K562 (cell line): ENCODE measurements around the gene ZNF768. TPM values are rescaled to one million over a fixed set of nuclear protein-coding genes. Genes with fewer than 3 reads are reported as not detected.

Experiments used
- ATAC-seq: fragments of 200-7000 bp; cut with Tn5 transposase; 3 replicates; pipeline ENCODE4 v1.9.1; 2020; ENCODE audit warnings: moderate library complexity
- BruUV-seq: library from RNA; stranded (reverse); fragments of 400-500 nt; replicated peaks from 2 replicates; lab custom pipeline; 2021; lab: Mats Ljungman, UMichigan
- CTCF ChIA-PET: fragments of 300-600 bp; formaldehyde crosslinking; extraction: SDS; loops from one replicate; lab custom pipeline; 2021; ENCODE audit warnings: low intra/inter-chr PET ratio; lab: Yijun Ruan, JAX
- POLR2A ChIA-PET: fragments of 300-600, 350-650 bp; sonication (Branson Sonifier 250); formaldehyde crosslinking; extraction: SDS; loops from one replicate; lab custom pipeline; 2021; ENCODE audit warnings: antibody characterized with exemption, inconsistent platforms; lab: Yijun Ruan, JAX
- DNase-seq, 4 experiments: peaks; one replicate each; pipeline versions ENCODE4 v3.0.0 to v3.0.0-alpha.2; 2011 to 2018; ENCODE audit warnings: low spot score in 3 of 4, mixed read lengths in 3 of 4; ENCODE audit errors: extremely low read depth in 1 of 4
- FAIRE-seq: peaks from 2 replicates; lab custom pipeline; 2011; peaks lifted over from hg19 to GRCh38; lab: Jason Lieb, UNC
- H2AFZ ChIP-seq: 2 replicates; pipeline ENCODE4 v1.6.0; 2011; ENCODE audit warnings: low read depth, low read length, control low read depth, inconsistent platforms
- H3K27ac ChIP-seq: fragments of 200-600 bp; 3 replicates; pipeline ENCODE4 v1.8.0; 2011; ENCODE audit warnings: low read depth, mild to moderate bottlenecking, control low read depth, inconsistent platforms, low read length, moderate library complexity, mixed read lengths; ENCODE audit errors: extremely low read depth
- H3K27me3 ChIP-seq, 2 experiments: fragments of 300-600 bp in 1 of 2; 2 replicates in 1 of 2; 3 replicates in 1 of 2; pipeline versions ENCODE4 v1.6.0 to v1.8.0; 2011; ENCODE audit warnings: inconsistent platforms in 2 of 2, low read length in 2 of 2, mild to moderate bottlenecking in 1 of 2, mixed read lengths in 1 of 2, moderate library complexity in 1 of 2; ENCODE audit not compliant: control insufficient read depth in 2 of 2, insufficient read depth in 2 of 2
- H3K36me3 ChIP-seq: fragments of 300-600 bp; 3 replicates; pipeline ENCODE4 v1.8.0; 2011; ENCODE audit warnings: mild to moderate bottlenecking, low read length, inconsistent platforms; ENCODE audit not compliant: control insufficient read depth, insufficient read depth
- H3K4me1 ChIP-seq, 2 experiments: fragments of 200-600 bp in 1 of 2; replicated peaks in 1 of 2; 2 replicates in 1 of 2; 3 replicates in 1 of 2; pipeline versions ENCODE4 v1.5.1 to v1.8.0; 2011; ENCODE audit warnings: inconsistent platforms in 2 of 2, low read length in 2 of 2, mild to moderate bottlenecking in 1 of 2, mixed read lengths in 1 of 2, moderate library complexity in 1 of 2; ENCODE audit not compliant: control insufficient read depth in 2 of 2, insufficient read depth in 2 of 2
- H3K4me2 ChIP-seq: 2 replicates; pipeline ENCODE4 v1.6.1; 2011; ENCODE audit warnings: low read length, control low read depth, inconsistent platforms, mixed read lengths; ENCODE audit not compliant: insufficient read depth
- H3K4me3 ChIP-seq: fragments of 200-600 bp; sonication (generic), shearing (Covaris generic); 2 replicates; pipeline ENCODE4 v1.5.1; 2016; ENCODE audit warnings: control low read depth, inconsistent platforms
- H3K79me2 ChIP-seq: fragments of 200-600 bp; 3 replicates; pipeline ENCODE4 v1.8.0; 2011; ENCODE audit warnings: low read length, inconsistent platforms; ENCODE audit not compliant: control insufficient read depth, insufficient read depth
- H3K9ac ChIP-seq, 2 experiments: 2 replicates each; pipeline versions ENCODE4 v1.6.0 to v1.6.1; 2011; ENCODE audit warnings: low read depth in 2 of 2, low read length in 2 of 2, control low read depth in 1 of 2, inconsistent platforms in 1 of 2, mild to moderate bottlenecking in 1 of 2, mixed read lengths in 1 of 2; ENCODE audit not compliant: insufficient read depth in 1 of 2
- H3K9me1 ChIP-seq: one replicate; pipeline ENCODE4 v1.6.0; 2011; ENCODE audit warnings: inconsistent platforms, mild to moderate bottlenecking, low read length, moderate library complexity; ENCODE audit not compliant: control insufficient read depth, insufficient read depth
- H3K9me3 ChIP-seq: replicated peaks from 2 replicates; pipeline ENCODE4 v1.5.1; 2011; ENCODE audit warnings: low read depth, low read length, inconsistent platforms; ENCODE audit not compliant: control insufficient read depth, insufficient read depth
- H4K20me1 ChIP-seq: replicated peaks from 2 replicates; pipeline ENCODE4 v1.6.1; 2011; ENCODE audit warnings: low read length, inconsistent platforms, mixed read lengths; ENCODE audit not compliant: control insufficient read depth, insufficient read depth
- CBFA2T2 ChIP-seq: fragments of 450-650 bp; conservative IDR thresholded peaks from 2 replicates; pipeline ENCODE4 v1.6.1; 2017; ENCODE audit warnings: mild to moderate bottlenecking
- CBFA2T3 ChIP-seq: fragments of 450-650 bp; IDR thresholded peaks from 2 replicates; pipeline ENCODE4 v1.6.1; 2017
- MTA1 ChIP-seq: fragments of 450-650 bp; IDR thresholded peaks from 2 replicates; pipeline ENCODE4 v1.6.1; 2017; ENCODE audit warnings: borderline replicate concordance
- MTA2 ChIP-seq: fragments of 450-650 bp; IDR thresholded peaks from 2 replicates; pipeline ENCODE4 v1.6.1; 2016; ENCODE audit warnings: low read depth
- NCOR1 ChIP-seq: fragments of 450-650 bp; IDR thresholded peaks from 2 replicates; pipeline ENCODE4 v1.6.1; 2016; ENCODE audit warnings: mild to moderate bottlenecking, moderate library complexity
- OTX1 ChIP-seq: fragments of 450-650 bp; formaldehyde crosslinking; IDR thresholded peaks from 2 replicates; pipeline ENCODE4 v1.4.0; 2022; ENCODE audit warnings: mild to moderate bottlenecking
- RBM17 ChIP-seq: fragments of 200-400 bp; formaldehyde crosslinking; IDR thresholded peaks from 2 replicates; pipeline ENCODE4 v1.6.1; 2017; ENCODE audit warnings: low read depth, mild to moderate bottlenecking, low read length, borderline replicate concordance
- SMAD3 ChIP-seq: fragments of 450-650 bp; formaldehyde crosslinking; conservative IDR thresholded peaks from 2 replicates; pipeline ENCODE4 v1.4.0; 2020; ENCODE audit warnings: mild to moderate bottlenecking
- TAL1 ChIP-seq: fragments of 450-650 bp; IDR thresholded peaks from 2 replicates; pipeline ENCODE4 v1.6.1; 2016; ENCODE audit warnings: mild to moderate bottlenecking
- TCF3 ChIP-seq: sonication (generic); formaldehyde crosslinking; IDR thresholded peaks from 2 replicates; pipeline ENCODE4 v1.4.0; 2020; ENCODE audit warnings: mild to moderate bottlenecking, missing genetic modification reagents
- TEAD4 ChIP-seq, 2 experiments: sonication (generic) in 1 of 2; formaldehyde crosslinking in 1 of 2; IDR thresholded peaks; 2 replicates each; pipeline versions ENCODE4 v1.6.1 to v1.8.0; 2012 to 2022; ENCODE audit warnings: borderline replicate concordance in 1 of 2, inconsistent platforms in 1 of 2, low read length in 1 of 2, mild to moderate bottlenecking in 1 of 2, missing genetic modification reagents in 1 of 2
- WGBS: fragments of 100-300 bp; shearing (Covaris generic); methylation state at CpG from one replicate; pipeline ENCODE4 v1.1.6; 2016; ENCODE audit warnings: low coverage, mixed read lengths; ENCODE audit not compliant: insufficient coverage; ENCODE audit errors: missing lambda C conversion rate; 5-methylcytosine and 5-hydroxymethylcytosine counted together
- in situ Hi-C: fragments of 300-500 bp; cut with MboI; formaldehyde crosslinking; loops from 4 replicates; pipeline ENCODE4 v1.15.0; 2018; ENCODE audit warnings: inconsistent platforms, mixed read lengths
- intact Hi-C: fragments of 100-400 bp; cut with micrococcal nuclease; formaldehyde crosslinking; loops from 2 replicates; pipeline ENCODE4 v1.14.2; 2022
- polyA plus RNA-seq, 8 experiments: library from polyadenylated mRNA; depleted of rRNA in 4 of 8; stranded (reverse) in 5 of 8; unstranded in 3 of 8; fragments of >200 nt; fragmentation: Nextera tagmentation in 2 of 8; fragmentation: Illumina TruSeq in 1 of 8; extraction: Ambion mirVana in 2 of 8; extraction: Trizol in 1 of 8; gene quantifications; 2 replicates each; pipeline versions ENCODE4 v1.2.1 to v1.2.3, GENCODE V29; 2011 to 2014; ENCODE audit warnings: inconsistent platforms in 1 of 8, missing spikeins in 1 of 8
- total RNA-seq, 7 experiments: library from RNA; depleted of rRNA in 6 of 7; stranded (reverse); fragments of >200 nt in 6 of 7; fragmentation: Illumina TruSeq in 2 of 7; extraction: Trizol in 2 of 7; gene quantifications; 2 replicates each; pipeline versions ENCODE4 v1.2.1 to v1.2.3, GENCODE V29; 2011 to 2021; ENCODE audit warnings: low replicate concordance in 1 of 7
- TF ChIP-seq, protein P1 (sequence below), 2 experiments: fragments of 450-650 bp; conservative IDR thresholded peaks; 2 replicates each; pipeline ENCODE4 v1.6.1; 2017; ENCODE audit warnings: mild to moderate bottlenecking in 2 of 2, moderate library complexity in 2 of 2
- TF ChIP-seq, protein P2 (sequence below): fragments of 200-800 bp; sonication (Bioruptor generic); IDR thresholded peaks from 2 replicates; pipeline ENCODE4 v1.6.1; 2017; ENCODE audit warnings: missing genetic modification characterization, missing compliant biosample characterization

ZNF768 gene
- total and polyA plus RNA-seq, 9 of the 15 experiments (the other 6 are each of a cell fraction or from before 2014, with no cell fraction given): 0.13 to 50.7 (median 26.9) TPM

DNA sequence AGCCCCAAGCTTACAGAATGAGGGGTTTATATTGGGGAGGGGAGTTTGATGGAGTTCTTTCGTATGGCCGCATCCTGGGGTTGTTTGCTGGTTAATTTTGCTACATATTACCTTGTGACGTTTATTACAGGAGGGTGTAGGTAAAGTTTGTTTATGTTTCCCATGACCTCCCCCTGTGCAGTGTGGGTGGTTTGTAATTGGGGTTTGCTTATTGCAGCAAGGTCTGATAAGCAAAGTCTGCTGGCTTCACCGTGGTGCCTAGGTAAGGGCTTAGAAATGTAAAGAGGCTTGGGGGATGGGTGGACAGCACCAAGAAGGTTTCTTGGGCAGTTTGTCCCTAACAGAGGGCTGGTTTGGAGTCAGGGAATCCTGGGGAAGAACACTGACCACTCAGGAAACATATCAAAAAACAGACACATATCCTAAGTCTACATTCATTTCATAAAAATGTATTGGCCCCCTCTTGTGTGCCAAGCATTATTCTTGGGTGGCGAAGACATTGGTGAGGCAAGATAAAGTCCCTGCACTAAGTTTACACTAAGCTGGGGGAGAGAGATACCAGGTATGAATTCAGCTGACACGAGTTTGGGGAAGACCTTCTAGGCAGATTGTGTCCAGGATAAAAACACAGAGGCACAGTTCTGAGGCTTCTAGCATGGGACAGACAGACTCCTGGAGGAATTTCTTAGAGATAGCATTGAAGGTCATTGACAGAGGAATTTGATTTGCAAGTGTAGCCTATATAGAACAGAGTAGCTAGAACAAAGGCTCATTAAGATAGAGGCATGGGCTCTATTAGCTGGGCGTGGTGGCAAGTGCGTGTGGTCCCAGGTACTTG lies 22.3 kb upstream of the ZNF768 start:
- CTCF ChIA-PET: no interaction called here
- DNase-seq: no peak
- peaks cover 5% of the 10 kb centered on the region; the same call in 1 of the 2 replicates for H4K20me1 ChIP-seq
- no peak for ATAC-seq
- in situ Hi-C loops (no loop called here), intact Hi-C loops (no loop called here)
- FAIRE-seq: peak; percentile 61
- TF ChIP-seq MTA1 (no peak), TCF3 (CRISPR knock-in tag) (peak; percentile 41), SMAD3 (no peak), OTX1 (no peak), MTA2 (peak; percentile 42), CBFA2T2 (peak; percentile 70), RBM17 (no peak), TEAD4 (IDR thresholded peaks at IDR 0.05; ENCODE audit: low read length) (peak; percentile 60), TEAD4 (CRISPR knock-in tag; IDR thresholded peaks at IDR 0.05; ENCODE audit: borderline replicate concordance) (no peak), NCOR1 (peak; percentile 39; the same call in 1 of the 2 replicates), CBFA2T3 (peak; percentile 77), TAL1 (peak; percentile 69)
- TF ChIP-seq, protein P1, sequence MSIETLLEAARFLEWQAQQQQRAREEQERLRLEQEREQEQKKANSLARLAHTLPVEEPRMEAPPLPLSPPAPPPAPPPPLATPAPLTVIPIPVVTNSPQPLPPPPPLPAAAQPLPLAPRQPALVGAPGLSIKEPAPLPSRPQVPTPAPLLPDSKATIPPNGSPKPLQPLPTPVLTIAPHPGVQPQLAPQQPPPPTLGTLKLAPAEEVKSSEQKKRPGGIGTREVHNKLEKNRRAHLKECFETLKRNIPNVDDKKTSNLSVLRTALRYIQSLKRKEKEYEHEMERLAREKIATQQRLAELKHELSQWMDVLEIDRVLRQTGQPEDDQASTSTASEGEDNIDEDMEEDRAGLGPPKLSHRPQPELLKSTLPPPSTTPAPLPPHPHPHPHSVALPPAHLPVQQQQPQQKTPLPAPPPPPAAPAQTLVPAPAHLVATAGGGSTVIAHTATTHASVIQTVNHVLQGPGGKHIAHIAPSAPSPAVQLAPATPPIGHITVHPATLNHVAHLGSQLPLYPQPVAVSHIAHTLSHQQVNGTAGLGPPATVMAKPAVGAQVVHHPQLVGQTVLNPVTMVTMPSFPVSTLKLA (conservative IDR thresholded peaks at IDR 0.05): no peak
- TF ChIP-seq, protein P2, sequence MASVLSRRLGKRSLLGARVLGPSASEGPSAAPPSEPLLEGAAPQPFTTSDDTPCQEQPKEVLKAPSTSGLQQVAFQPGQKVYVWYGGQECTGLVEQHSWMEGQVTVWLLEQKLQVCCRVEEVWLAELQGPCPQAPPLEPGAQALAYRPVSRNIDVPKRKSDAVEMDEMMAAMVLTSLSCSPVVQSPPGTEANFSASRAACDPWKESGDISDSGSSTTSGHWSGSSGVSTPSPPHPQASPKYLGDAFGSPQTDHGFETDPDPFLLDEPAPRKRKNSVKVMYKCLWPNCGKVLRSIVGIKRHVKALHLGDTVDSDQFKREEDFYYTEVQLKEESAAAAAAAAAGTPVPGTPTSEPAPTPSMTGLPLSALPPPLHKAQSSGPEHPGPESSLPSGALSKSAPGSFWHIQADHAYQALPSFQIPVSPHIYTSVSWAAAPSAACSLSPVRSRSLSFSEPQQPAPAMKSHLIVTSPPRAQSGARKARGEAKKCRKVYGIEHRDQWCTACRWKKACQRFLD (CRISPR knock-in tag): 0 out of 2 replicates have a peak, but pooled peaks have one; percentile 18
- no peak overlapping the region for H2AFZ ChIP-seq
- H3K9me1 ChIP-seq: no peaks in the 10 kb centered on the region
- 0 out of 3 replicates have a peak, but pooled peaks cover 4% of the 10 kb centered on the region for H3K79me2 ChIP-seq
- WGBS: 23% methylated on average over 8 of the region's 8 CpGs
- no peak overlapping the region for H3K4me2 ChIP-seq
- peaks cover 17 to 22% of the 10 kb centered on the region in 2 experiments; a peak in 4 of 5 replicates for H3K4me1 ChIP-seq
- H3K9me3 ChIP-seq: no peaks in the 10 kb centered on the region
- no peak overlapping the region for H3K27ac ChIP-seq
- no TSS peak for BruUV-seq
- peaks cover 1% of the 10 kb centered on the region; the same call in 1 of the 3 replicates for H3K36me3 ChIP-seq
- H3K4me3 ChIP-seq: no peak overlapping the region
- POLR2A ChIA-PET: interaction anchor here (0.6 to 0.9 kb wide), 4 partner anchors 9 to 39 kb away, joined by 3 to 5 read pairs (median 4); no protein-coding TSS in a partner anchor
- no peak overlapping the region for H3K9ac ChIP-seq
- no peaks in the 10 kb centered on the region for H3K27me3 ChIP-seq
